Peyer's patch (tissue), 4 donors: ENCODE measurements around the gene TRIM41.
A peak's percentile ranks its signal among the peaks of the same experiment; 100 is the strongest.

Experiments
- CTCF ChIP-seq, 6 experiments: fragments of 450-650 bp in 4 of 6; fragments of 200-600 bp in 2 of 6; sonication (generic) in 1 of 6; IDR thresholded peaks; one replicate each; pipeline ENCODE4 v1.5.1; 2017 to 2019; ENCODE audit warnings: antibody characterized with exemption in 6 of 6, mild to moderate bottlenecking in 3 of 6, moderate library complexity in 1 of 6
- POLR2A ChIP-seq, 2 donors: fragments of 450-650 bp; IDR thresholded peaks; one replicate each; pipeline ENCODE4 v1.5.1; 2017; ENCODE audit warnings: antibody characterized with exemption in 2 of 2, mild to moderate bottlenecking in 2 of 2, moderate library complexity in 2 of 2

GRCh38 chr5:181222630-181223057 is 437 bp upstream of the TRIM41 start:
- peak in 3 of 6 experiments; percentile 17 to 42 (median 37) for TF ChIP-seq CTCF (IDR thresholded peaks at IDR 0.05)
- no peak for TF ChIP-seq POLR2A (IDR thresholded peaks at IDR 0.05)
